ENCODE data around the gene DSN1.

The DSN1 gene

GRCh38 chr20:36793294-36794115 lies 19.9 kb upstream of the DSN1 start:
- H3K27ac ChIP-seq (ENCODE audit: low read length), result no peak overlapping the region
- no peaks in the 10 kb centered on the region for H3K4me1 ChIP-seq (ENCODE audit: control insufficient read depth, low read depth, low read length)
- no peaks in the 10 kb centered on the region for H3K9me3 ChIP-seq (ENCODE audit: control insufficient read depth, low read depth, low read length)
- H3K4me3 ChIP-seq (ENCODE audit: low read length), result no peak overlapping the region
- H3K27me3 ChIP-seq (ENCODE audit: control insufficient read depth, insufficient read depth, low read length), result no peaks in the 10 kb centered on the region
- peaks cover 44% of the 10 kb centered on the region for H3K36me3 ChIP-seq (ENCODE audit: control insufficient read depth, low read depth, low read length)
- H3K9ac ChIP-seq (ENCODE audit: low read length), result no peak overlapping the region

- peaks cover 37% of the 10 kb centered on the region for H3K36me3 ChIP-seq (ENCODE audit: control insufficient read depth, low read depth, low read length)
- H3K4me1 ChIP-seq (ENCODE audit: control insufficient read depth, low read depth, low read length), result no peaks in the 10 kb centered on the region
- H3K9ac ChIP-seq (ENCODE audit: low read length), result no peak overlapping the region
- H3K27me3 ChIP-seq (ENCODE audit: control insufficient read depth, insufficient read depth, low read length), result no peaks in the 10 kb centered on the region
- no peak overlapping the region for H3K27ac ChIP-seq (ENCODE audit: low read length)
- H3K9me3 ChIP-seq (ENCODE audit: control insufficient read depth, low read depth, low read length), result no peaks in the 10 kb centered on the region
- H3K4me3 ChIP-seq (ENCODE audit: low read length), result no peak overlapping the region
Observed at GRCh38 chr20:36792422-36792821, 18.9 kb upstream of the DSN1 start.

- no peak overlapping the region for H3K27ac ChIP-seq (ENCODE audit: low read length)
- H3K27me3 ChIP-seq (ENCODE audit: control insufficient read depth, insufficient read depth, low read length), result no peaks in the 10 kb centered on the region
- H3K9me3 ChIP-seq (ENCODE audit: control insufficient read depth, low read depth, low read length), result no peaks in the 10 kb centered on the region
- no peaks in the 10 kb centered on the region for H3K4me1 ChIP-seq (ENCODE audit: control insufficient read depth, low read depth, low read length)
- no peak overlapping the region for H3K9ac ChIP-seq (ENCODE audit: low read length)
- H3K36me3 ChIP-seq (ENCODE audit: control insufficient read depth, low read depth, low read length), result peaks cover 32% of the 10 kb centered on the region
- no peak overlapping the region for H3K4me3 ChIP-seq (ENCODE audit: low read length)
Observed at GRCh38 chr20:36791862-36792261, 18.3 kb upstream of the DSN1 start.

- Histone ChIP-seq H3K9me3 (ENCODE audit: control insufficient read depth, low read depth, low read length) (no peaks in the 10 kb centered on the region), H3K4me3 (ENCODE audit: low read length) (no peak overlapping the region), H3K27me3 (ENCODE audit: control insufficient read depth, insufficient read depth, low read length) (no peaks in the 10 kb centered on the region), H3K9ac (ENCODE audit: low read length) (no peak overlapping the region), H3K4me1 (ENCODE audit: control insufficient read depth, low read depth, low read length) (no peaks in the 10 kb centered on the region), H3K36me3 (ENCODE audit: control insufficient read depth, low read depth, low read length) (peaks cover 20% of the 10 kb centered on the region), H3K27ac (ENCODE audit: low read length) (no peak overlapping the region)
Observed at GRCh38 chr20:36786663-36787062, 13.1 kb upstream of the DSN1 start.

GRCh38 chr20:36786246-36786645 lies 12.7 kb upstream of the DSN1 start:
- Histone ChIP-seq H3K9me3 (ENCODE audit: control insufficient read depth, low read depth, low read length) (no peaks in the 10 kb centered on the region), H3K4me1 (ENCODE audit: control insufficient read depth, low read depth, low read length) (no peaks in the 10 kb centered on the region), H3K9ac (ENCODE audit: low read length) (no peak overlapping the region), H3K36me3 (ENCODE audit: control insufficient read depth, low read depth, low read length) (peaks cover 16% of the 10 kb centered on the region), H3K4me3 (ENCODE audit: low read length) (no peak overlapping the region), H3K27ac (ENCODE audit: low read length) (no peak overlapping the region), H3K27me3 (ENCODE audit: control insufficient read depth, insufficient read depth, low read length) (no peaks in the 10 kb centered on the region)

GRCh38 chr20:36785308-36785707 lies 11.7 kb upstream of the DSN1 start:
- Histone ChIP-seq H3K9ac (ENCODE audit: low read length) (no peak overlapping the region), H3K9me3 (ENCODE audit: control insufficient read depth, low read depth, low read length) (no peaks in the 10 kb centered on the region), H3K27me3 (ENCODE audit: control insufficient read depth, insufficient read depth, low read length) (no peaks in the 10 kb centered on the region), H3K27ac (ENCODE audit: low read length) (no peak overlapping the region), H3K4me1 (ENCODE audit: control insufficient read depth, low read depth, low read length) (no peaks in the 10 kb centered on the region), H3K4me3 (ENCODE audit: low read length) (no peak overlapping the region), H3K36me3 (ENCODE audit: control insufficient read depth, low read depth, low read length) (peaks cover 15% of the 10 kb centered on the region)

GRCh38 chr20:36784900-36785299 lies 11.3 kb upstream of the DSN1 start:
- H3K27ac ChIP-seq (ENCODE audit: low read length), result no peak overlapping the region
- peaks cover 15% of the 10 kb centered on the region for H3K36me3 ChIP-seq (ENCODE audit: control insufficient read depth, low read depth, low read length)
- no peak overlapping the region for H3K4me3 ChIP-seq (ENCODE audit: low read length)

GRCh38 chr20:36784116-36784515 lies 10.6 kb upstream of the DSN1 start:
- Histone ChIP-seq H3K4me1 (ENCODE audit: control insufficient read depth, low read depth, low read length) (no peaks in the 10 kb centered on the region), H3K9ac (ENCODE audit: low read length) (no peak overlapping the region), H3K9me3 (ENCODE audit: control insufficient read depth, low read depth, low read length) (no peaks in the 10 kb centered on the region), H3K4me3 (ENCODE audit: low read length) (no peak overlapping the region), H3K27me3 (ENCODE audit: control insufficient read depth, insufficient read depth, low read length) (no peaks in the 10 kb centered on the region), H3K36me3 (ENCODE audit: control insufficient read depth, low read depth, low read length) (peaks cover 15% of the 10 kb centered on the region), H3K27ac (ENCODE audit: low read length) (no peak overlapping the region)

More at GRCh38 chr20:36784900-36785299, 11.3 kb upstream of the DSN1 start:
- Histone ChIP-seq H3K9ac (ENCODE audit: low read length) (no peak overlapping the region), H3K4me1 (ENCODE audit: control insufficient read depth, low read depth, low read length) (no peaks in the 10 kb centered on the region), H3K27me3 (ENCODE audit: control insufficient read depth, insufficient read depth, low read length) (no peaks in the 10 kb centered on the region), H3K9me3 (ENCODE audit: control insufficient read depth, low read depth, low read length) (no peaks in the 10 kb centered on the region)

- no peaks in the 10 kb centered on the region for H3K9me3 ChIP-seq (ENCODE audit: control insufficient read depth, low read depth, low read length)
- H3K27ac ChIP-seq (ENCODE audit: low read length), result no peak overlapping the region
- no peaks in the 10 kb centered on the region for H3K27me3 ChIP-seq (ENCODE audit: control insufficient read depth, insufficient read depth, low read length)
- H3K9ac ChIP-seq (ENCODE audit: low read length), result no peak overlapping the region
- H3K4me1 ChIP-seq (ENCODE audit: control insufficient read depth, low read depth, low read length), result no peaks in the 10 kb centered on the region
- H3K36me3 ChIP-seq (ENCODE audit: control insufficient read depth, low read depth, low read length), result peaks cover 3% of the 10 kb centered on the region
- H3K4me3 ChIP-seq (ENCODE audit: low read length), result no peak overlapping the region
Observed at GRCh38 chr20:36779656-36780025, 6.1 kb upstream of the DSN1 start.

- H3K9me3 ChIP-seq (ENCODE audit: control insufficient read depth, low read depth, low read length), result no peaks in the 10 kb centered on the region
- H3K27me3 ChIP-seq (ENCODE audit: control insufficient read depth, insufficient read depth, low read length), result no peaks in the 10 kb centered on the region
- no peaks in the 10 kb centered on the region for H3K36me3 ChIP-seq (ENCODE audit: control insufficient read depth, low read depth, low read length)
- H3K4me3 ChIP-seq (ENCODE audit: low read length), result no peak overlapping the region
- H3K4me1 ChIP-seq (ENCODE audit: control insufficient read depth, low read depth, low read length), result no peaks in the 10 kb centered on the region
- H3K27ac ChIP-seq (ENCODE audit: low read length), result no peak overlapping the region
- no peak overlapping the region for H3K9ac ChIP-seq (ENCODE audit: low read length)
Observed at GRCh38 chr20:36778831-36779655, 5.5 kb upstream of the DSN1 start.

- Histone ChIP-seq H3K4me3 (ENCODE audit: low read length) (no peak overlapping the region), H3K9ac (ENCODE audit: low read length) (no peak overlapping the region), H3K36me3 (ENCODE audit: control insufficient read depth, low read depth, low read length) (no peaks in the 10 kb centered on the region), H3K27ac (ENCODE audit: low read length) (no peak overlapping the region), H3K9me3 (ENCODE audit: control insufficient read depth, low read depth, low read length) (no peaks in the 10 kb centered on the region), H3K4me1 (ENCODE audit: control insufficient read depth, low read depth, low read length) (peaks cover 4% of the 10 kb centered on the region), H3K27me3 (ENCODE audit: control insufficient read depth, insufficient read depth, low read length) (no peaks in the 10 kb centered on the region)
Observed at GRCh38 chr20:36777576-36777975, 4.0 kb upstream of the DSN1 start.
